Measurements from ENCODE around the gene ADCY4.
A peak's percentile ranks its signal among the peaks of the same experiment; 100 is the strongest.

ADCY4 gene

GRCh38 chr14:24271134-24271833 lies 63.6 kb downstream of the ADCY4 start, which contains the start of gene RABGGTA:
Gene RABGGTA, minus strand, starts transcription at chr14:24271597. Its CDS starts 482 bp downstream, at chr14:24271115.
- peak; percentile 93 for DNase-seq

- no peak for DNase-seq
These were observed 64.2 kb downstream of the ADCY4 start for GRCh38 chr14:24270537-24271133.

- DNase-seq = no peak
These were observed 64.8 kb downstream of the ADCY4 start for GRCh38 chr14:24269910-24270536.

- no peak for DNase-seq
These were observed 65.5 kb downstream of the ADCY4 start for GRCh38 chr14:24269368-24269767.

All from COR-L47 (cell line).